Prostate gland (tissue), 2 donors: Measurements from ENCODE around the gene SHISA2.

Experiments
- POLR2A ChIP-seq: fragments of 450-650 bp; IDR thresholded peaks from one replicate; pipeline ENCODE4 v1.6.1; 2016; ENCODE audit warnings: antibody characterized with exemption, mild to moderate bottlenecking
- TF ChIP-seq, protein P1 (sequence below), 4 experiments: fragments of 200-600 bp in 2 of 4; fragments of 450-650 bp in 2 of 4; sonication (generic) in 2 of 4; IDR thresholded peaks; 1 replicate in 3 of 4; 2 replicates in 1 of 4; pipeline ENCODE4 v1.5.1; 2016 to 2019; ENCODE audit warnings: antibody characterized with exemption in 4 of 4, mild to moderate bottlenecking in 2 of 4, moderate library complexity in 2 of 4

DNA sequence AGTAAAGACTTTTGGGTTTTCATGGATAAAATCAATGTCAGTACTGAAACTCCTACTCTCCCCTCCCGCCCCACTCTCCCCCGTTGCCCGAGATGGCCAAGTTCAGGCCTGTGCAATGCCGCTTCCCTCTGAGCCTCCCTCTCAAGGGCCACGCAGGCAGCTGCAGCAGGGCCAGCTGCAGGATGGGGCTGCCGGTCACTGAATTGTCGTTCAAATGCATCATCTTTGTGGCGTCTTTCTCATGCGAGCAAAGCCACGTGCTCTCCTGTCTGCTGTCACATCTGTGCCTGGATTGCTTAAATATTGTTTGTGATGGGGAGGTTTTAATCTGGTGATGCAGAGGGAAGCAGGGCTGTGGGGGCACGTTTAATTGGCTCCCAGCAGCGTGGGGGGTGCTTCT is 26.6 kb downstream of the SHISA2 start:
- TF ChIP-seq, protein P1, sequence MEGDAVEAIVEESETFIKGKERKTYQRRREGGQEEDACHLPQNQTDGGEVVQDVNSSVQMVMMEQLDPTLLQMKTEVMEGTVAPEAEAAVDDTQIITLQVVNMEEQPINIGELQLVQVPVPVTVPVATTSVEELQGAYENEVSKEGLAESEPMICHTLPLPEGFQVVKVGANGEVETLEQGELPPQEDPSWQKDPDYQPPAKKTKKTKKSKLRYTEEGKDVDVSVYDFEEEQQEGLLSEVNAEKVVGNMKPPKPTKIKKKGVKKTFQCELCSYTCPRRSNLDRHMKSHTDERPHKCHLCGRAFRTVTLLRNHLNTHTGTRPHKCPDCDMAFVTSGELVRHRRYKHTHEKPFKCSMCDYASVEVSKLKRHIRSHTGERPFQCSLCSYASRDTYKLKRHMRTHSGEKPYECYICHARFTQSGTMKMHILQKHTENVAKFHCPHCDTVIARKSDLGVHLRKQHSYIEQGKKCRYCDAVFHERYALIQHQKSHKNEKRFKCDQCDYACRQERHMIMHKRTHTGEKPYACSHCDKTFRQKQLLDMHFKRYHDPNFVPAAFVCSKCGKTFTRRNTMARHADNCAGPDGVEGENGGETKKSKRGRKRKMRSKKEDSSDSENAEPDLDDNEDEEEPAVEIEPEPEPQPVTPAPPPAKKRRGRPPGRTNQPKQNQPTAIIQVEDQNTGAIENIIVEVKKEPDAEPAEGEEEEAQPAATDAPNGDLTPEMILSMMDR (IDR thresholded peaks at IDR 0.05) = no peak
- TF ChIP-seq POLR2A = no peak
